GM19467 (cell line): Measurements from ENCODE around the gene CIPC.

Experiments used
- ATAC-seq: cut with Tn5 transposase; IDR thresholded peaks from one replicate; pipeline ENCODE4 v1.9.1; 2021; ENCODE audit warnings: mild to moderate bottlenecking, moderate library complexity; ENCODE audit not compliant: unreplicated experiment

Gene CIPC

GRCh38 chr14:77145975-77146740 lies 48.1 kb downstream of the CIPC start:
- ATAC-seq = no peak

GRCh38 chr14:77148510-77149231 lies 50.6 kb downstream of the CIPC start:
- ATAC-seq = no peak

DNA sequence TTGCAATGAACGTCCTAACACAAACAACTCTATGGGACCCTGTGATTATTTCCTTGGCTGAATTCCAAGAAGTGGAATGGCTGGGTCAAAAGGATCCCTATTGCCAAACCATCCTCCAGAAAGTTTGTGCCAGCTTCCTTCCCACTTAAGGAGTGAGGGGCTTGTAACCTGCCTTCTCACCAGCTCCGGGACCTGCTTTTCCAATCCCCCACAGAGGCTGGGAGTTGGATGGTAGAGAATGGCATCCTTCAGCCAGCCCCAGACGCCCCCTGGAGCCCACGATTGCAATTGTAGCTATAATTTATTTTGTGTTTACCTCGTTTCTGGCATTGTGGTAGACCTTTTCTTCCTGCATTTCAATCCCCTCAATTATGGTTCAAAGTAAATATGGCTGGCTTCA lies 53.2 kb downstream of the CIPC start:
- no peak for ATAC-seq

DNA sequence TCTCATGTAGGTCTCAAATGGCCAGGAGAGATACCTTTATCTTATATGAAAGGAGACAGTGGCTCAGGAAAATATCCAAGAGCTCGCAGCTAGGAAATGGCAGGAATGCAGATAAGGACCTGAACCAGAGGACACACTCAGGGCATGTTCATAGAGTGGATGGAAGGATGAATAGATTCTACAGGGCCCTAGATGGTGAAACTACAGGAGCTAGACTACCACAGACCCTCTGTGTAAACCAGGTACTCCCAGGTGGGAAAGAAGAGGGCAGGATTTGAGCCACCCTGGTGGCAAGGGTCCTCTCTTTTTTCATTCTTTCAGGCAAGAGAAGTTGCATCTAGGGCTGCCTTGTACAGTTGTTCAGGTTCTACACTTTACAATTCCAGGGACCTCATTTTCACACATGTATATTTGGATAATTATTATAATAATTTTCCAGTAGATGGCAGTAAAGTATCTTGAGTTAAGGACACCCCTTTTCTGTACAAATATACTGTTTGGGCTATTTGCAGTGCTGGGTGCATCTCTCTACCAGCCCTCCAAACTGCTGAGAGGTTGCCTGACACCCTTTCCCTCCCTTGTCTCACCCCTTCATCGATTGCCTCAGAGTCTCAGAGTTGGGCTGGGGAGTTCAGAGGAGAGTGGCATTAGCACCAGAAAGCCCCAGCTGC lies 54.0 kb downstream of the CIPC start:
- ATAC-seq = no peak

DNA sequence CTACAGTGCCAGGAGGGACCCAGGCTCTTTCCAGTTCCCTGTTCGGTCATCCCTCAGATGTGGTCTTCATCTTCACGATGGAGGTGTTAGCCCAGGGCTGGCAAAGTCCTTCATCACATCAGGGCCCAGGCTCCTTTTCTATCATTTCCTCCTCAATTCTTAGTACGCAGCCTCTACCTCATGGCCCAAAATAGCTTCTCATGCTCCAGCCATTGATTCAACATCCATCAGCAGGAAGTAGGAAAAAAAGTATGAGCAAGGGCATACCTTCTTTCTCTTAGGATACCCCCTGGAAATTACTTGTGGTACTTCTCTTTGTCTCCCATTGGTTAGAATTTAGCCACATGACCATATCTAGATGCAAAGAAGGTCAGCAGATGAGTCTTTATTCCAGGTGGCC lies 55.7 kb downstream of the CIPC start:
- no peak for ATAC-seq

DNA sequence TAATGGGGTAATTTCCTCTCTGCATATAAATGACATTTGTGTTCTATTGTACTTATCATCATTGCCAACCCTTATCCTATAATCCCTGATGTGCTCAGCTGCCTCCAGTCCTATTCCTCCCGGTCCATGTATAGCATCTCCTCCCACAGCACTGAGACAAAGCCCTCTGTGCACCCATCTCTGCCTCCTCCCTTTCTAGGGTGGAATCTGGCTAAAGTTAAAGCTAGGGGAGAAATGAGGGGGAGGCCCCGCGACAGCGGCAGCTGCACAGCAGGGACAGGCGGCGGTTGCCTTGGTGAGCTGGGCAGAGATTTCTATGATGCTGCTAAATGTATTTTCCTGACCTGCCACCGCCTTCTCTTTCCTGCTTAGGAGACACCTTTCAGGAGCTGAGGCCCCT lies 56.4 kb downstream of the CIPC start:
- ATAC-seq = no peak

GRCh38 chr14:77155083-77155482 lies 57.0 kb downstream of the CIPC start:
- ATAC-seq = no peak

GRCh38 chr14:77157740-77158139 lies 59.7 kb downstream of the CIPC start:
- no peak for ATAC-seq

DNA sequence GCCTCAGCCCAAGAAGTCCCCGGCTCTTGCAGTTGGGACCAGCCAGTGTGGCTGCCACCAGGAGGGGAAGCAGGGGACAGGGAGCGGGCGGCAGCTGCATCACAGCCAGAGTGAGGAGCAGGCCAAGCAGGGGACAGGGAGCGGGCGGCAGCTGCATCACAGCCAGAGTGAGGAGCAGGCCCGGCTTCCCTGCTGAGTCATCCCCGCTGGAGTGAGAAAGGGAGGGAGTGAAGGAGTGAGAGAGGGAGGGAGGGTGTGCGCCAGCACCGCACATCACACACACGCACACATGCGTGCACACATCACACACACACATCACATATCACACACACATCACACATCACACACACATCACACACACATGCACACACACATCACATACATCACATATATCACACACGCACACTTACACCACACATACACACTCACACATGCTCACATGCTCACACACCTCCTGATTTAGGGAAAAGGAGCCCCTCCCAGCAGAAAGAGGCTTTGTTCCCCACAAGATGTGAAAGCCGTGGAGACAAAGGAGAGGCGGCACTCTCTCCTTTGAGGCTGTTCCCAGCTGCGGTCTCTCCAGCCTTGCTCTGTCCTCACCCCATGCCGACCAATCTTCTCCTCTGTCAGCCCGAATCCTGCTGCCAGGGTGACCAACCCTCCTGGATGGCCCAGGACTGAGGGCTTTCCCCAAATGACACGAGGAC lies 60.3 kb downstream of the CIPC start:
- no peak for ATAC-seq

GRCh38 chr14:77158882-77159255 lies 60.8 kb downstream of the CIPC start:
- ATAC-seq = no peak

GRCh38 chr14:77161011-77161410 lies 63.0 kb downstream of the CIPC start:
- ATAC-seq = no peak
